ENCODE data around the gene THPO.

THPO gene

DNA sequence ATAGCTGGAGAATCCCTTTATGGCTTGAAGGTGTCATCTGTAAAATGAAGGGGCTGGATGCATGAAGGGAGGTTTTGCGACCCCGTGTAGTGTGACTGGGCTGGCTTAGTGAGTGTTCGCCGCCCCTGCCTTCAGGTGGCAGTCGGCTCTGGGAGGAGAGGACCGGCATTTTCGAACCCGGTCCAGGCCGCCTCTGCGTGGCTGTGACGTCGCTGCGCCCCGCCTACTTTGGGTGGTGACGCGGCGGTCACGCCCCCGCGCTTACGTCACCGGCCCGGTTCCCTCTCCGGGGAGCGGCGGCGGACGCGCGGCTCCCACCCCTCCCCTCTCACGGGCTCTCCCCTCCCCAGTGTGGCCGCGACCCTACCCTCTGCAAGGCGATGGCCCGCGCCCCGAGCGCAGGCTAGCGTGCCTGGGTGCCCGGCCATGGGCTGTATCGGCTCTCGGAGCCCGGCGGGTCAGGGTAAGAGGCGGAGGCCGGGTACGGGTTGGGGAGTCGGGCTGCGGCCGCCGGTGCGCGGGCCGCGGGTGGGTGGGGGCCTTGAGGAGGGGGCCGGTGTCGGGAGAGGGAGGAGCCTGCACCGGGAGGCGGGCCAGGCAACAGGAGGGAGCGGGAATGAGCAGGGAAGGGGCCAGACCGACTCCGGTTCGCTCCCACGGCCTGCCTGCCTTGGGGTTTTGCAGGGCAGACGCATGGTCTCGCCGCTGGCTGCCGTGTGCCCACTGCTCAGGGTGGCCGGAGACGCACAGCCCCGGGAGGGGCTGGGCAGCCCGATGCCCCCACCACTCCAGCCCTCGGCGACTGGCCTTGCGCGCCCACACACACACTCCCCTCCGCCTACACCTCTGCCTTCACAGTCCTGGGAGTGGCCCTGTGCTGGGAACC, 42.1 kb downstream of the THPO start:
- in situ Hi-C loops (cut with MboI; ENCODE audit: low sequenced_read_pairs) = no loop called here

DNA sequence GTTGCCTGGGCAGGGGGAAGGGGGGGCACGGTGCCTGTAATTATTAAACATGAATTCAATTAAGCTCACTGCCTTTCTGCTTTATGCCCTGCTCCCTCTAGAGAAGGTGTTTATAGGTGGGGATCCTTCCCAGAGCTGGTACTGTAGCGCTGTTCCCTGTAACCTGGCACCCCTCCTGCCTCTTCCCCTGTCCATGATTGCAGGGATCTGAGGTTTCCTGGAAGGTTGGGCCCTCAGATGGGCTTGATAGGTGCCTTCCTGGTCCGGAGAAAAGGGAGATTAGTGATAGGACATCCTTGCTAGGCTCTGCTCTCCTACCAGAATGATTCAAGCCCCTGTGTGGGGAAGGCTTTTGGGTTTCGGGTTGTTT, 42.7 kb downstream of the THPO start:
- in situ Hi-C loops (cut with MboI; ENCODE audit: low sequenced_read_pairs) = no loop called here

DNA sequence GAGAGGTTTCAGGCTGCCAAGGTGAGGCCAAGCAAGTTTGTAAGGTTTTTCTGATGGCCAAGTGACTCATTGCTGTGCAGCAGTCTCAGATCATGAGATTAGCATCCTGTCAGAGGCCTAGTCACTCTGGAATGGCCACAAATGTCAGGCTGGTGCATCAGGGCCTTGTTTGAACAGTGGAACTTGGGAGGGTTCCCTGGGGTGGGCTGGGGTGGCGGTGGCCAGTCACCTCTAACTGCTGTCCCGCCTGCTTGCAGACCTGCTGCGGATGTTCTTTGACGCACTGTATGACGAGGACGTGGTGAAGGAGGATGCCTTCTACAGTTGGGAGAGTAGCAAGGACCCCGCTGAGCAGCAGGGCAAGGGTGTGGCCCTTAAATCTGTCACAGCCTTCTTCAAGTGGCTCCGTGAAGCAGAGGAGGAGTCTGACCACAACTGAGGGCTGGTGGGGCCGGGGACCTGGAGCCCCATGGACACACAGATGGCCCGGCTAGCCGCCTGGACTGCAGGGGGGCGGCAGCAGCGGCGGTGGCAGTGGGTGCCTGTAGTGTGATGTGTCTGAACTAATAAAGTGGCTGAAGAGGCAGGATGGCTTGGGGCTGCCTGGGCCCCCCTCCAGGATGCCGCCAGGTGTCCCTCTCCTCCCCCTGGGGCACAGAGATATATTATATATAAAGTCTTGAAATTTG, 43.4 kb downstream of the THPO start:
- in situ Hi-C loops (cut with MboI; ENCODE audit: low sequenced_read_pairs) = no loop called here

DNA sequence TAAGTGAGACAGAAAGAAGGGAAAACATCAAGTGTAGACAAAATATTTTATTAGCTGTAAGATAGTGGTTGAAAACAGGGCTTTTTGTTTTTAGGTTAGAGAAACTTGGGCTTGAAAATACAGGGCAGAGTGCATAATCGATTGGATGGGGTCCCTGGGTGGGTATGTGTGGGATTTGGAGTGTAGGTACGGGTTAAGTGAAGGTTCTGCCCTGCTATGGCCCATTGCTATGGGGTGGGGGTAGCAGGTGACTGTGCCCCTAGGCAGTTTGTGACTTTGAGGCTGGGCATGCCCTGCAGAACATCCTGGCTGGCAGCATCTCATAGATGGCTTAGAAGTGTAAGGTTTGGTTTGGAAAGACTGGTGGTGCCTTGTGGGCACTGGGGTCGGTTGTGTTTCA, 44.3 kb downstream of the THPO start:
- in situ Hi-C loops (cut with MboI; ENCODE audit: low sequenced_read_pairs) = no loop called here

- in situ Hi-C loops (cut with MboI; ENCODE audit: low sequenced_read_pairs) = no loop called here
Measured at GRCh38 chr3:184333190-184333589, 44.8 kb downstream of the THPO start.

DNA sequence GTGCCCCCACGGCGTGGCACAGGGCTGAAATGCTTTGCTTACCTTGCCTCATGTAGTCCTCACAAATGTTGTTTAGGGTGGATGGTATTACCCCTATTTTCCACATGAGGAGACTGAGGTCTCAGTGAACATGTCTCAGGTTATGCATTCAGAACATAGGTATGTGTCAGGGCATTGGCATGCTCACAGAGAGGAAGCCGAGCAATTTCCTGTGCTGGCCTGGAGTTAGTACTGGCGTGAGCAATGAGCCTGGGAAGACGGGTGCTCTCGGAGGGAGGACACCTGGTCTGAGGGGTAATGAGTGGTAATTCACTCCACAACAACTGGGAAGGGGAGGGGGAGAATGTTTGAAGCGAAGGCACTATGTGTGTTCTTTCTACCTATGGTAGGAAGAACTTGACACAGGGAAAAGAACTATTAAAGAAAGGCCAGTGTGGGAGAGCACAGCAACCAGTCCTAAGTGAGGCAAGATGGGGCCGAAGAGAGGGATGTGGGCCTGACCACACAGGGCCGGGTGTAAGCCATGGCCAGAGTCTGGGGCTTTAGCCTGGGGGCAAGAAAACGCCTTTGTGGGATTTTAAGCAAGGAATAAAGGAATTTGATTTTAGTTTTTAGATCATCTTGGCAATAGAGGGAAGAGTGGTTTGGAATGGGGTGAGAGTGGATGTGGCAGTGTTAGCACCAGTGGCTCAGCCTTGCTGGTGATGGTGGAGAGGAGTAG, 45.5 kb downstream of the THPO start:
- in situ Hi-C loops (cut with MboI; ENCODE audit: low sequenced_read_pairs) = no loop called here

- in situ Hi-C loops (cut with MboI; ENCODE audit: low sequenced_read_pairs) = no loop called here
Measured at GRCh38 chr3:184328516-184328915, 49.5 kb downstream of the THPO start.

DNA sequence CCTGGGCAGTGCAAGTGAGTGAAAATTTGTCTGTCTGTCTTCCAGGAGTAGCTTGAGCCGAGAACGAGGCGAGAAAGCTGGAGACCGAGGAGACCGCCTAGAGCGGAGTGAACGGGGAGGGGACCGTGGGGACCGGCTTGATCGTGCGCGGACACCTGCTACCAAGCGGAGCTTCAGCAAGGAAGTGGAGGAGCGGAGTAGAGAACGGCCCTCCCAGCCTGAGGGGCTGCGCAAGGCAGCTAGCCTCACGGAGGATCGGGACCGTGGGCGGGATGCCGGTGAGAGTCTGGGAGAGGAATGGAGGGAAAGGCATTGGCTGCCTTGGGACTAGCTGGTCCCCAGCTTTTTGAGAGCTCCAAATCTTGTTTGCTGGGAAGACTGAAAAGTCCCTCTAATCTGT, 50.8 kb downstream of the THPO start:
- in situ Hi-C loops (cut with MboI; ENCODE audit: low sequenced_read_pairs) = no loop called here

- in situ Hi-C loops (cut with MboI; ENCODE audit: low sequenced_read_pairs) = no loop called here
Measured at GRCh38 chr3:184325715-184326369, 52.2 kb downstream of the THPO start.

GRCh38 chr3:184325269-184325668, 52.7 kb downstream of the THPO start:
- in situ Hi-C loops (cut with MboI; ENCODE audit: low sequenced_read_pairs) = no loop called here

- in situ Hi-C loops (cut with MboI; ENCODE audit: low sequenced_read_pairs) = no loop called here
Measured at GRCh38 chr3:184323696-184324095, 54.3 kb downstream of the THPO start.

DNA sequence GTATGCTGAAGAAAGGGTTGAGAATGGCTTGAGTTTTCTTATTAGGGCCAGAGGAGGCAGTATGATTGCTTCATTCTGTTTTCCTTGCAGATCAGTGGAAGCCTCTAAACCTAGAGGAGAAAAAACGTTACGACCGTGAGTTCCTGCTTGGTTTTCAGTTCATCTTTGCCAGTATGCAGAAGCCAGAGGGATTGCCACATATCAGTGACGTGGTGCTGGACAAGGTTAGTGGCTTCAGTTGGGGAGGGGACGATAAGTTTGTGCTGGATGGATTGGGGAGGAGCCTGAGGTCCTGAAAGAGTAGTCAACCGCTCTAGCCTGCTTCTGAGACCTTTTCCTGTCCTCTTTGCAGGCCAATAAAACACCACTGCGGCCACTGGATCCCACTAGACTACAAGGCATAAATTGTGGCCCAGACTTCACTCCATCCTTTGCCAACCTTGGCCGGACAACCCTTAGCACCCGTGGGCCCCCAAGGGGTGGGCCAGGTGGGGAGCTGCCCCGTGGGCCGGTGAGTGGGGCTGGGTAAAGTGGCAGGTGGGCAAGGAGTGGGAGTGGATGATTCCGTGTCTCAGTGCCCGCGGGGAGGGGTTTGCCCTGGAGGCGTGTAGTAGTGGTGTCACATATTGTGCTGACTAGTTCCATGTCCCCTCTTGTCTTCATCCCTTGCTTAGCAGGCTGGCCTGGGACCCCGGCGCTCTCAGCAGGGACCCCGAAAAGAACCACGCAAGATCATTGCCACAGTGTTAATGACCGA, 55.1 kb downstream of the THPO start:
- in situ Hi-C loops (cut with MboI; ENCODE audit: low sequenced_read_pairs) = no loop called here

Data from hTERT RPE-1 (cell line).